DMS 273 (cell line): ENCODE results near the gene UBP1.

Source experiments
- DNase-seq: peaks from one replicate; lab custom pipeline; 2025; ENCODE audit not compliant: unreplicated experiment; lab: John Stamatoyannopoulos, UW

Gene UBP1

GRCh38 chr3:33392144-33392543 is 48.1 kb downstream of the UBP1 start:
- DNase-seq = no peak

GRCh38 chr3:33391255-33391995 is 48.8 kb downstream of the UBP1 start:
- DNase-seq = no peak

GRCh38 chr3:33389908-33390307 is 50.3 kb downstream of the UBP1 start:
- no peak for DNase-seq

GRCh38 chr3:33388374-33389100 is 51.7 kb downstream of the UBP1 start:
- DNase-seq = no peak

- no peak for DNase-seq
Observed at GRCh38 chr3:33386631-33387030, 53.6 kb downstream of the UBP1 start.

GRCh38 chr3:33385423-33385822 is 54.8 kb downstream of the UBP1 start:
- DNase-seq = no peak

- DNase-seq = no peak
Observed at GRCh38 chr3:33383951-33384350, 56.3 kb downstream of the UBP1 start.

- DNase-seq = no peak
Observed at GRCh38 chr3:33380653-33381052, 59.6 kb downstream of the UBP1 start.

- DNase-seq = no peak
Observed at GRCh38 chr3:33377931-33378330, 62.3 kb downstream of the UBP1 start.

- no peak for DNase-seq
Observed at GRCh38 chr3:33377489-33377888, 62.7 kb downstream of the UBP1 start.

- DNase-seq = no peak
Observed at GRCh38 chr3:33373082-33373437, 67.1 kb downstream of the UBP1 start.

GRCh38 chr3:33372218-33373081 is 67.8 kb downstream of the UBP1 start:
- DNase-seq = peak; percentile 55

GRCh38 chr3:33364531-33365128 is 75.6 kb downstream of the UBP1 start:
- DNase-seq = no peak

- DNase-seq = no peak
Observed at GRCh38 chr3:33364060-33364459, 76.1 kb downstream of the UBP1 start.

GRCh38 chr3:33363113-33363800 is 76.9 kb downstream of the UBP1 start:
- no peak for DNase-seq

- no peak for DNase-seq
Observed at GRCh38 chr3:33360136-33360825, 79.9 kb downstream of the UBP1 start.

GRCh38 chr3:33358172-33358781 is 81.9 kb downstream of the UBP1 start:
- no peak for DNase-seq

- DNase-seq = no peak
Observed at GRCh38 chr3:33355611-33356010, 84.6 kb downstream of the UBP1 start.

- no peak for DNase-seq
Observed at GRCh38 chr3:33339758-33340157, 100.4 kb downstream of the UBP1 start.
